Measurements from ENCODE around the gene FAM20B.

DNA sequence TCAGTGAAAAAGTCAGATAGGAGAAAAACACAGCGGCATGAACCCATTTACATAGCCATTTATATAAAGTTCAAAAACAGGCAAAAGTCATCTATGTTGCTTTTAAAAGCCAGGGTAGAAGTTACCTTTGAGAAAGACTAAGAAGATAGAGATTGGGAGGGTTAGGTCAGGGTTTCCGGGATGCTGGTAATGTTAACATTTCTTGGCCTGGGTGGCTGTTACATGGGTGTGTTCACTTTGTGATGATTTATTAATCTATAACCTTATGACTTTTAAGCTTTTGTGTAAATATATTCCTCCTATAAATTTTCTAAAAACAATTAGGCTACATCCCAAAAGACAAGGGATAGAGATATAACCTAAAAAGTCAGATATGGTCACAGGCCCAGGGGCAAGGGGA, 15.0 kb upstream of the FAM20B start:
- TF ChIP-seq ZNF274 (IDR thresholded peaks at IDR 0.05; ENCODE audit: low read depth, low read length) (no peak), SUZ12 (IDR thresholded peaks at IDR 0.05; ENCODE audit: extremely low read depth, insufficient read depth, insufficient read length) (no peak)

Measured in NT2/D1 (cell line).